GM21360 (cell line): ENCODE measurements around the gene MOB3B.

ENCODE experiments used
- ATAC-seq: cut with Tn5 transposase; IDR thresholded peaks from one replicate; pipeline ENCODE4 v1.9.1; 2021; ENCODE audit warnings: mild to moderate bottlenecking, moderate library complexity; ENCODE audit not compliant: unreplicated experiment

The MOB3B gene

DNA sequence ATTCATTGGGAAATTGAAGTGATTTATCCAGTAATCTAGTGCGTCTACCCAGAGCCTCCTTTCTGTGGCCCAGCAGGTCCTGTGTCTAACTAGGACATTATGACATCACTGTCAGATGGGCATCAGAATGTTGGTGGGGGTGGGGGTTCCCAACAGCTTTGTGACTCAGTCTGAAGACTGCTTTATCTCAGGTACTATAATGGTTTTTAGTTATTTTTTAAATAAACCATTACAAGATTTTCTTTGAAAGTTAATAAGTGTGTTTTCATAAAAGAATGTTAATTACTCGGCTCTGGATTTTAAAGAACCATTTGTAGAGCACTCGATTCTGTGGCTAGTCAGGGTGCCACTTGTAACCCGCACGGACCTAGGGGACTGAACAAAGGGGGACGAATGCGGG, 232.6 kb downstream of the MOB3B start, which contains the start of gene EQTN:
TSS of gene EQTN (minus strand) at position 101 of the 400 bp plus-strand sequence. CDS start at position 6, 95 bp downstream.
- ATAC-seq = no peak

GRCh38 chr9:27293996-27294395, 235.6 kb downstream of the MOB3B start:
- ATAC-seq = no peak

DNA sequence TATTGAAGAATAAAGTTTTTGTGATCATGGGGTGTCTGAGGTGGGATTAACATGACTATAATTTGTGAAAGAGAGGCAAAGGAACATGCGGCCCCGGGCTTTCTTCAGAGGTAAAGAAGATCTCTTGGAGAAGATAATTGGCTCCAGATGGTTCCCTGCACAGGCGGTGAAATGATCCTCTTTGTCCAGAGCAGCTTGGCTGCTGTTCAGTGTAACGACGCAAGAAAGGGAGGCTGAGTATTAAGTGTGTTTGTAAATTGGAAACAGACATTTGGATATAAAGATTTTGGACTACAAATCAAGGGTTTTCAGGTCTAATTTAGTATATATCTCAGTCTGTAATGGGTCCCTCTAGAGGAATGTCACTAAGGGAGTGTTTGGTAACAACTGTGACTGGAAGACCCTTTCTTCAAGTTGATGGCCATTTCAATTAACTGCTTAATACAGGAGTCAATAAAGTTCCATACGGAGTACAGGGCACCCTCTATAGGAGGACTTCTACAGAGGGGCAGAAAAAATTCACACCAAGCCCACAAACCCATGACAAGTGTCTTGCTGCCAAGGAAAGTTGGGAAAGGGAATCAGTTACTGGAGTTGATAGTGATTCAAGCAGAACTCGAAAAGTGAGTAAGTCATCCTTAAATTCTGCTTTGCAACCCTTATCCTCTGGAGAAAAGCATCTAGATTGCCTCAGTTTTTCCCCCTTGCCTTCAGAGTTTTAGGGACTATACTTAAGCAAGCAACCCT, 236.8 kb downstream of the MOB3B start:
- no peak for ATAC-seq

- ATAC-seq = no peak
Observed at GRCh38 chr9:27291292-27291691, 238.3 kb downstream of the MOB3B start.

- ATAC-seq = no peak
Observed at GRCh38 chr9:27282269-27282668, 247.3 kb downstream of the MOB3B start.

DNA sequence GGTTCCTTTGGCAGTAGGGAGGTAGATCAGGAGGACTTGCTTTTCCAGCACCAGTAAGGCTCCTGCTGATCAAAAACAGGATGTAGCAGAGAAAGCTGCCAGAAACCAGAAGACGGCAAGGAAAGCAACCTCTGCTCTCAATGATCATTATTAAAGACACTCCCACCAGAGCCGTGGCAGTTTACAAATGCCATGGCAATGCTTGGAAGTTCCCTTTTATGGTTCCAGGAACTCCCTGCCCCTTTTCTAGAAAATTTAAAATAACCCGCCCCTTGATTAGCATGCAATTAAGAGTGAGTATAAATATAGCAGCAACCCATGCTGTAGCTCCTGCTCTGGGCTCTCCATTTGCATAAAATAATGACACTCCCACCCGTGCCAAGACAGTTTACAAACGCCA, 248.8 kb downstream of the MOB3B start:
- no peak for ATAC-seq

DNA sequence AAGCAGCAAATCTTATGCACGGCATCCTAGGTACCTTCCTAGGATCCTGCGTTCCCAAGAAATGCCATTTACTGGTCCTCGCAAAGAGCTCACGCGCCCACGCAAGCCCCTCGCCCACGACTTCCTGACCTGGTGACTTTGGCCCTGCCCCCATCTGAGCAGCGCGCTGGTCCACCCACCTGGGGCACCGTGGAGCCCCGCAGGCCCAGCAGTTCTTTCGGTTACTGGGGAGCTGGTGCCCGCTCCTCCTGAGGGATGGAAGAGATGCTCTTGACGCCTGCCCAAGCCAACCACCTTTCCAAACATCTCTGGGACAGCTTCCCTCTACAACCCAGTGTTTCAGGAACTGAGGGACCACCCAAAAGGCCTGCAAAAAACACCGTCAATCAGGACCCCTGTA, 249.4 kb downstream of the MOB3B start:
- ATAC-seq = no peak

- no peak for ATAC-seq
Observed at GRCh38 chr9:27279611-27280010, 250.0 kb downstream of the MOB3B start.

- no peak for ATAC-seq
Observed at GRCh38 chr9:27278374-27278773, 251.2 kb downstream of the MOB3B start.

GRCh38 chr9:27276193-27277030, 253.2 kb downstream of the MOB3B start:
- no peak for ATAC-seq
